ENCODE measurements around the gene ACKR4.
"Not testable (repeated sequence)": the region's sequence is repeated elsewhere in the genome, so short reads cannot be mapped to it uniquely, and the experiment has no call there.

The ACKR4 gene

DNA sequence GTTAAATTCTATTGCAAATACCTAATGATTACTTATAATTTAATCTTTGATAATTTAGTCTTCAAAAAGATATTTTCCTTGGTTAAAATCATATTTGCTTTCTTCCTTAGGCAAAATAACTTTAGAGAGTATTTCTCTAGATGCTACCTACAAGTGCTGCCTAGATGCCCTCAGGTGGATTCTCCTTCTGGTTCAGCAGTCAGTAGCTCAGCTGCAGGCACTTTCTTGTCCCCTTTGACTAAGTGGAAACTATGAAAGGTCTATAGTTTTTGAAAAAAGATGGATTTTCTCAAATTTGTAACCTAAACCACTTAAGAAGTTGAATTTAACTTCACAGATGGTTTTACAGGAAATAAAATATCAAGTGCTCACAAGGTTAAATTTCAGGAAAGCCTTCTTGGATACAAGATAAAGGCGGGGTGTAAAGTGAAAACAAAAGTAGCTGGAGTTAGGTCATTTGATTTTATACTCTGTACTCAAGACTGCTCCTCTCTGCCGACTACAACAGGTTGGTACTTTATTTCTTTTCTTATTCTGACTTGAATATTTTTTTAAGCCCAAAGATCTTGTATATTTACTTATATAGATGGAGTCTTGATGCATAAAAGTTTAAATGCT, at the start of gene ACKR4:
TSS of gene ACKR4 (plus strand) at position 455 of the 618 bp plus-strand sequence. CDS start 3,128 bp downstream, outside the sequence.
- no peak for DNase-seq (ENCODE audit: low spot score)

DNA sequence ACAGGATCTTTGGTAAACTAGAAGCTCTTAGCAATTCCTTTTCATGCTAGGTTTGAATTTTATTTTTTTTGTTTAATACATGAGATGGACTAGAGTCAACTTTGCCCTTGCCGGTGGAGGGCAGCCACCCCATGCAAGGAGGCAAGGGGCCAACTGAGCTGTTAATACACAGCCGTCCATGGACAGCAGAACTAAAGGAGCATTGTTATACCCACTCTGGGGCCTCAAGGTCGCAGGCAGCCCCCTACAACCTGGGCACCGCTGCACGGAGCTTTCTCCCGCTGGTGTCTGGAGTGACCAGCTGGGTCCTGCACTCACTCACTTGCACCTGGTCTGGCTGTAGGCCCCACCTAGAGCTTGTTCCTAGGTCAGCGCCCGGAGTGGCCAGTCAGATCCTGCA, 47.9 kb upstream of the ACKR4 start:
- no peak for DNase-seq (ENCODE audit: low spot score)

DNA sequence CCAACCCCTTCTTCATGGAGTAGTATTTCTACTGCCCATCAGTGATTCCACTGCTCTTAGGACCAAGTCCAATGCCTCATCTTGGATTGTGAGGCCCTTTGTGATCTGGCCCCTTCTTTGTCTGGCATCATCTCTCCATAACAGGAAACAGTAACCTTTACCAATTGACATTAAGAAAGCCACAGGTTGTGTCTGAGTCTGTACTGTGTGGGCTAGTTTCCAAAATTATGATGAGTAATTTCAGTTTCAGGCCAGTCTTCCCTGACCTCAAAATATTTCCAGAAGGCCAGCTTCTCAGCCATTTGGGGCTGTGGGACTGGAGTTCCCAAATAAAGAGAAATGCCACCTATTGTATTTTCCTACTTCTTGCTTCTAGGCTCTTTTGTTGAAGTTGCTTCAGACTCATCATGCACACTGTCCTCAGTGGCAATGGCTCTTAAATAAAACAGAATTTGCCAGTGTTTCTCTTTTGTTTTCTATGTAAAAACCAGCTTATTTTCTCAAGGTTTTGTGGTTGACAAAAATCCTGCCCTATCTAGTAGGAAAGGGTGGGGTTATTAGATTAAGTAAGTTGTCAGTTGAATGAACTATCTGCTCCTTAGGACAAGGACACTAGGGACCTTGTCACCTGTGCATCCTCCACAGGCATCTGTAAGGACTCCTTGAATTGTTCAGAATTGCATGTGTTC, 47.0 kb upstream of the ACKR4 start:
- no peak for DNase-seq (ENCODE audit: low spot score)

DNA sequence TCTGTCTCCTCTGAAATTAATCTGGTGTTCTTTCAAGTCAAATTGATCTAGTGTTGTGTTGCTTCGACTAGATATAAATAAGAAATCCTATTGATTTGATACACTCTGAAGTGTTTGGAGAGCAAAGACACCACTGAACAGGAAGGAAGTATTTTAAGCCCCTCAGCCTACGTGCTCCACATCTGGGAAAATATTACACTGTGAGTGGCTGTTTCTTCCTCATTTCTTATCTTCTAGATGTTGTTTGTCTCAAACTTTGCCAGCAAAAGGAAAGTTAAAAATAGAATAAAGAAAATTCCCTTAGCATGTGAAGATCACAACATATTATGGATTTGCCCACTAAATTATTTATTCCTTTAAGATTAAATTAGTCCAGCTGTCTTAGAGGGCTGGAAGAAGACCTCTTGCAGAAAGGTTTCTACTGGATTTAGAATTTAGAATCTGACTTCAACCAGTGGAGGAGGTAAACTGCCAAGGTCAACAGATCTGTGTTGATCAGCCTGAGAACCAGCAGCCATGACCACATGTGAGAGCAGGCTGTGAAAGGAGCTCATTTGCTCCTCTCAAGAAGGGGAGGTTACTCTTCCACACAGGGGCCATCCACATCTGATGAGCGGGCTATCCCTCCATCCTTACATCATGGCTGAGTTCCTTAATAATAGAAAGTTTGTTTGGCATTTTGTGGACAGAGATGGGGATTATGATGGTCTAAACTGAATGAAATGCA, 46.3 kb upstream of the ACKR4 start:
- DNase-seq (ENCODE audit: low spot score) = no peak

DNA sequence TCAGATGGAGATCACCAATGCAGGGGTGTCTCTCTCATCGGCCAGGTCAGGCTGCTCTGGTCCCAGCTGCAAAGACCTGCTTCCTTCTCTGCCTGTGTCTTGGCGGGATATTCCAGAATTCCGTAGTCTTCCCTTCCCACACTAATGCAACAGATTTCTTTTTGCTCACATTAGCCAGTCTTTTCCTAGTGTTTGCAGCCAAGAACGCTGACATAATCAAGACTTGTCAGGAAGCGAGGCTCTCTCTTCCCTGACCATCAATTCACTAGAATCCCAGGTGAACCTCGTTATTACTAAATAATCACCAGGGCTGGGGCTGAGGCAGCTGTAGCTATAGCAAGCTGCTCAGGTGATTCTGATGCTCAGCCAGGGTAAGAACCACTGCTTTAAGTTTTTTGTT, 43.2 kb upstream of the ACKR4 start:
- no peak for DNase-seq (ENCODE audit: low spot score)

DNA sequence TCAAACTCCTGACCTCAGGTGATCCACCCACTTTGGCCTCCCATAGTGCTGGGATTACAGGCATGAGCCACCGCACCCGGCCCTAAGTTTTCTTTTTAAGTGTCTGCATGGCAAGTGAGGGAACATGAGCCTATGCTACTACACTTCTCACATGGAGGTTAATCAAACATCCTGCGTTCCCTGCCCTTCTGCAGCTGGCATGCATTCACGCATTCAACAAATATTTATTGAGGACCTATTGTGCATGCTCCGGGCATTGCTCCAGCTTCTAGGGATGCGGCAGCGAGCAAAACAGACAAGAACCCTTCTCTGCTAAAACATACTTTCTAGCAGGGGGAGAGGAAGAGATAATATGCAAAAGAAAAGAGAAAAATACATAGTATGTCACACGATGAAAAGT, 42.6 kb upstream of the ACKR4 start:
- DNase-seq (ENCODE audit: low spot score) = no peak

DNA sequence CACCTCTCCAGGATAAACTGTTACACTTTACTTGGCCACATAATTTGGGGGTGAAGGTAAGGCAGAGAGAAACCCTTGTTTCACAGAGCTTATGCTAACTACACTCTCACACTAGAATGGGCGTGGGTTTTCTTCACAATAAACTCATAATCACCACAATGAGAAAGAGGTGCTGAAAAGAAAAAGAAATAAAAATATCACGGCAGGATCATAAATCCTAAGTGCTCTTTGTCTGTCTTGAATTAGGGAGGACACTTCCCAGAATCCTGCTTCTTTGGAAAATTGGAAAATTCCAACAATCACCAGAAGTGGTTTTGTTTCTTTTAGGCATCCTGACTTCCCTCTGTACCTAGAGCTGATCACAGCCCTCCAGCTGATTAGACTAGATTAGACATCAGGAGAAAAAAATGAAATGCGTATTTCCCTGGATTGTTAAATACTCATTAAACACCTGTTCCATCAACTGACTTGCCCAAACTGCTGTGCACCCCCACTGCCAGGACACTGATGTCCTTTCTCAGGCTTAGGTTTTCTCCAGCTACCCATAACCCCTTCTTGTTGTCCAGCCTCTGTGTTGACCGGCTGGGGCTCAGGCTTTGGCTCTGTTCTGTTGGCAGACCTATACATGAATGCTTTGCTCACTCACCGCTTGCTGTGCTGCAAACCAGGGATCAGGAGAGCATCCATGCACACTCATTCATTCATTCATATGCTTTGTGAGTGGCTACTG, 41.6 kb upstream of the ACKR4 start:
- DNase-seq (ENCODE audit: low spot score) = no peak

DNA sequence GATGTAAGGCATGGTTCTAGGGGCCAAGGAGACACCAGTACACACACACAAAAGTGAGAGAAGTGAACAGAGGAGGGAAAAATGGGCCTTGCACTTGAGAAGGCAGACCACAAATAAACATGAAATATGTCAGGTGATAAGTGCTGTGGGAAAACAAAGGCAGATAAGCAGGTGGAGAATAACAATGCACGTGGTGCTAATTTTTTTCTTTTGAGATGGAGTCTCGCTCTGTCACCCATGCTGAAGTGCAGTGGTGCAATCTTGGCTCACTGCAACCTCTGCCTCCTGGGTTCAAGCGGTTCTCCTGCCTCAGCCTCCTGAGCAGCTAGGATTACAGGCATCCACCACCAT, 41.1 kb upstream of the ACKR4 start:
- DNase-seq (ENCODE audit: low spot score) = not testable (repeated sequence)

DNA sequence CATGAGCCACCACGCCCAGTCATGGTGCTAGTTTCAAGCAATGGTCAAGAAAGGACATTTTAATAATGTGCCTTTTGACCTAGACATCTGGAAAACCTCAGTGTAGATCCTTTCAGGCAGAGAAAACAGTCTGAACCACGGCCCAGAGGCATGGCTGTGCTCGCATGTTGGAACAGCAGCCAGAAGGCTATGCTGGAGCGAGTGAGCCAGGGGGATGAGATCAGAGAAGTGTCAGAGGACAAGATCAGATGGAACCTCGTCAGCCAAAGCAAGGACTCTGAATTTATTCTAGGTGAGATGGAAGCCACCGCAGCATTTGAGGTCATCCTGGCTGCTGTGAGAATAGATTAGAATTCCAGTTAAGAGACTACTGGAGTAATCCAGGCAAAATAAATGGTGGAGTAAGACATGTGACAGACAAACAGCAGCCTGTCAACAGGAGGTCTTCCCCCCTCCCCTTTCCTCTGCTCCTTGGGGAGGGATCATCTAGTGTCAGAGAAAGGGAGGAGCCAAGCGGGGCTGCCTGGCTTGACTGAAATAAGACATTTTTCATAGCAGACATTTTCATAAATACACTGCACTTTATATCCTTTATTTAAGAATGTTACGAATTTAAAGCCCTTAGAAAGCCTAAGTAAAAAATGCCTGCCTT, 40.4 kb upstream of the ACKR4 start:
- DNase-seq (ENCODE audit: low spot score) = no peak

DNA sequence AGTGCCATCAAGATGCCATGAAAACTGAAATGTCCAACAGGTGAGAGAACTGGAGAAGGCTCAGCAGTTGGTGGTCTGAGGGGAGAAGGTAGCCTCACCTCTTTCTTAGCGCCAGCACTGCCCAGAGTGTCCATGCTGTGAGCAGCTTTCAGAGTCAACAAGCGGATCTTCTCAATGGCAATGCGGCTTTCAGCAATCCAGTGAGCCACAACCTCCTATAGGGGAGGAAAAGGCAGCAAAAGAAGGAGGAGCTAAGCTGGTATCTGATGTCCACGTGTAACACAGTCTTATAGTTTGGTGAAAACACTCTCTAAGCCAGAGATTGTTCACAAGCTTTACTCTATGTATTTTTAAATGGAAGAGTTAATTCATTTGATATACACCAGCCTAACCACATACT, 36.1 kb upstream of the ACKR4 start:
- DNase-seq (ENCODE audit: low spot score) = no peak

DNA sequence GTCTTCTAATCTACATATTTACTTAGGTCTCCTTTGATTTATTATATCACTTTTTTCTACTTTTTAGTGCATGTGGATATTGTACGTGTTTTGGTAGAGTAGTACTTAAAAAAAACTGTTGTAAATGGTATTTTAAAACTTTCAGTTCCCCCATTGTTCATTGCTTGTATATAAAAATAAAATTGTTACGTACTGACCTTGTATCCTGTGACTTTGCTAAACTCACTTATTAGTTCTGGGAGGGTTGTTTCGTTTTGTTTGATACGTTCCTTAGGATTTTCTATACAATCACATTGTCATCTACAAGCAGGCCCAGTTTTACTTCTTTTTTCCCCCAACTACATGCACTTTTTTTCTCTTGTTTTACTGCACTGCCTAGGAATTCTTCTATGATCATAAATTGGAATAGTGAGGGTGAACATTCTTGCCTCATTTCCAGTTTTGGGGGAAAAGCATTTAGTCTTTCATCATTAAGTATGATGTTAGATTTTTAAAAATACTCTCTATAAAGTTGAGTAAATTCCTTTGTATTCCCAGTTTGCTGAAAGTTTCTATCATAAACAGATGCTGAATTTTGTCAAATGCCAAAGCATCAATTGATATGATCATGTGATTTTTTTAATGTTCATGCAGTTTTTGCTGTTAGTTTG, 33.5 kb upstream of the ACKR4 start:
- DNase-seq (ENCODE audit: low spot score) = no peak

DNA sequence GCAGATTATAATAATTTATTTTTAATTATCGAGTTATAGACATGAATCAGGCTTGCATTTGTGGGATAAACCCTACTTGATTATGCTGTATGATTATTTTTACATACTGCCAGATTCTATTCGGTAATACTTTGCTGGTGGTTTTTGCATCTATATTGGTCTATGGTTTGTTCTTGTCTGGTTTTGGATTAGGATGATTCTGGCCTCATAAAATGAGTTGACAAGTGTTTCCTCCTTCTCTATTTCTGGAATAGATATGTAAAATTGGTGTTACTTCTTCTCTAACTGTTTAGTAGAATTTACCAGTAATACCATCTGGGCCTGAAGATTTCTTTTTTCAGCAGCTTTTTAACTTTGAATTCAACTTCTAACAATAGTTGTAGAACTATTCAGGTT, 33.0 kb upstream of the ACKR4 start:
- no peak for DNase-seq (ENCODE audit: low spot score)

DNA sequence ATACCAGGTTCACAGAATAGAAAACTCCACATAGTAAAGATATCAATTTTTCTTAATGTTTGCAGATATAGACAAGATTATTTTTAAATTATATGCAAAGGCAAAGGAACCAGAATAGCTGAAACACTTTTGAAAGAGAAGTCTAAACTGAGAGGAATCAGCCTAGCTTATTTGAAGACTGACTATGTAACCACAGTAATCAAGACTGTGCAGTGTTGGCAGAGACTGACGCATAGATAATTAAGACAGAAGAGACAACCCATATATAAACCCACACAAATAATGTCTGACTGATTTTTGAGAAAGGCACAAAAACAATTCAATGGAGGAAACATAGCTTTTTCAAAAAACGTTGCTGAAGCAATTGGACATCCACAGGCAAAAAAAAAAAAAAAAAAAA, 28.6 kb upstream of the ACKR4 start:
- DNase-seq (ENCODE audit: low spot score) = no peak

DNA sequence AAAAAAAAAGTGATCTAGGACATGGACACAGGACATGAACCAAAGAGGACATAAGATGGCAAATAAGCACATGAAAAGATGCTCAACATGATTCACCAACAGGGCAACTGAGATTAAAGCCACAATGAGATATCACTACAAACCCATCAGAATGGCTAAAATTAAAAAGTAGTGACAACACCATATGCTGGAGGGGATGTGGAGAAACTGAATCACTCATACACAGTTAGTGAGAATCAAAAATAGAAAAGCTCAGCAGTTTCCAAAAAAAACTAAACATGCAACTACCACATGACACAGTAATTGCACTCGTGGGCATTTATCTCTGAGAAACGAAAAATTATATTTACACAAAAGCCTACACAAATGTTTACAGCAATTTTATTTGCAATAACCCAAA, 27.9 kb upstream of the ACKR4 start:
- DNase-seq (ENCODE audit: low spot score) = no peak

DNA sequence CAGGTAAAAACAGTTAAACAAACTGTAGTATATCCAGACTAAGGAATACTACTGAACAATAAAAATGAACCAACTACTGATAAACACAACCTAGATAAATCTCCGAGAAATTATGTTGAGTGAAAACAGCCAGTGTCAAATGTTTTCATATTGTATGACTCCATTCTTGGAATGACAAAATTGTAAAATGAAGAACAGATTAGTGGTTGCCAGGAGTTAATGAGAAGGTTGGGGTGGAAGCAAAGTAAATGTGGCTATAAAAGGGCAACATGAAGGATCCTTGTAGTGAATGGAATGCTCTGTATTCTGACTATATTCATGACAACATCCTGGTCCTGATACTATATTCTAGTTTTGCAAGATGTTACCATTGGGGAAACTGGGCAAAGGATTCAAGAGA, 27.5 kb upstream of the ACKR4 start:
- DNase-seq (ENCODE audit: low spot score) = no peak

DNA sequence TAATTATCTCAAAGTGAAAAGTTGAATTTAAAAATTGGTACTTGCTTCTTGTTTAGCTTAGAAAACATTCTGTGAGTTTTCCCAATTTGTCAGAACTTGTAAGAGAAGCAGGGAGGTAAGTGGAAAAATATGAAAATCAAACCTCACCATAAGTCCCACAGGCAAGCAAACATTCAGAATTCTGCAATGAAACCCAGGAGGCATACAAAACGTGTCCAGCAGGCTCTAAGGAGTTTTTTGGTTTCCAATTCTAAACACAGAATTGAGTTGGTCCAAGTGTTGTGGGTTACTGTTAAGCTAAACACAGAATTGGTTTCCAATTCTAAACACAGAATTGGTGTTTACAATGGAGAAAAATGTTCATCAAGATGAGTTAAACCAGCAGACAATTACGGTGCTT, 27.1 kb upstream of the ACKR4 start:
- DNase-seq (ENCODE audit: low spot score) = no peak

DNA sequence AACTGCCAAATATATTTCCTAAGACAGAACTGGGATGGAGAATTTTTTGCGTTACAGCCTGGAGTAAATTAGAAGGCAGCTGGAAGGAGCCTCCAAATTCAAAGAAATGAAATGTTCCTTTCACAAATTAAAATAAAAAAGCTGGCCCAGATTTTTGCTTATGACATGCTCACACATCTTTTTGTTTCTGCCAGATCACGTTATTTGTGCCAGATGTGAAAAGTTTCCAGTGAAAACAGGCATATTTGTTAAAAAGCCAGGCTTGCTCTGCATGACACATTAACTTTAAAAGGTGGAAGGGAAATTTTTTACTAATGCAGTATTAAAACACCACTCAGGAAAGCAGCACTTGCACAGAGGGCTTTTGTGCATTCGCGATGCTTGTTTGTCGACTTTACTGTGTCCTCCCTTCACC, 23.3 kb upstream of the ACKR4 start:
- no peak for DNase-seq (ENCODE audit: low spot score)

DNA sequence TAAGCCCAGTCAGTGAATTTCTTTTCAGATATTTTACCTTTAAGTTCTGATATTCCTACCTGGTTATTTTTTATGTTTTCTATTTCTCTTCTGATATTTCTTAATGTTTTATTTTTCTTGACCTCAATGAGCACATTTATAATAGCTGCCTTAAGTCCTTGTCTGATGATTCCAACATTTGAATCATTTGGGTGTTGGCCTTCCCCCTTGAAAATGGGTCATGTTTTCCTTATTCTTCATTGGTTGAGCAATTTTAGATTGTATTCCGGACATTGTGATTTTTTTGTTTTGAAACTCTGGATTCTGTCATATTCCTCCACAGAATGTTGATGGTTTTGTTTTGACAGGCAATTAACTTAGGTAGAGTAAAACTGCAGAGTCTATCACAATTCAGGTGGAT, 9.7 kb upstream of the ACKR4 start:
- DNase-seq (ENCODE audit: low spot score) = no peak

DNA sequence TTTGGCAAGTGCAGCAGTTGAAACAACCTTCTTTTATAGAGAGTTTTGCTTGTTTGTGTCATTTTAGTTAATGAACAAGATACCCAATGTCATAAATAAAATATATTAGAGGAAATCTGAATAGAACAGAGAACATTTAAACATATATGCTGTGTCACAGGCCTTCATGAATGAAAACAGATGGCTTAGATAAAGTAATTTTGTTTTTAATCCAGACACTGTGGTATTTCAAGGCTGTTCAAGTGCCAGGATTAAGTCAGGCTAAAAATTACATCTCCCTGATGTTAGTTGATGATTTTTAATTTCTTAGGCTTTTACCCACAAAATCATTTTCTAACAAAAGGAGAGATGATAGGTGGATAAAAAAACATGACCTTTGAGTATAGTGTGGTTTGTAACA, 4.9 kb upstream of the ACKR4 start:
- DNase-seq (ENCODE audit: low spot score) = no peak

DNA sequence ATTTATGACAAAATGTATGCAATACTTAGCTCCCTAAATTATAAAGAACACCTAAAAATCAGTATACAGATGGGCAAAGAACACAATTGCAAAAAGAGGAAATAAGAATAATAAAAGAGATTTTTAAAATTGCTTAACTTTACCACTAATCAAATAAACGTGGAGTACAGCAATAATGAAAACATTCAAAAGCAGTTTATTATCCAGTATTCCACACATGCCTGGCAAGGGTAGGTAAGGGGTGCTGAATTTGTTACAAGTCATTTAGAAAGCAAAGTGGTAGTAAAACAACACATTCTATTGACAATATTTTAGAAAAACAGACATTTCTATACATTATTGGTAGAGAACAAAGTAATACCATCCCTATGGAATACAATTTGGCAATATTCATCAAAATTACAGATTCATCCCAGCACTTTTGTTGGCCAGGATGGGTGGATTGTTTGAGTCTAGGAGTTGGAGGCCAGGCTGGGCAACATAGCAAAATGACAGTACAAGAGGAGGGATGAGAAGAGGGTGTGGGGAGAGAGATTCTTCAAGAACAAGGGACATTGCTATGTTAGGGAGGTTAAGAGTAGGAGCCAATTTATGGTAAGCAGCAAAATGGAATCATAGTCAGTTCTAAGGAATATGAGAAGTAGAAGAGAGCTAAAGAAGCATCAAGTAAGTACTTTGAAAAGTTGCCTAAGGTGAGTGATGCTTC, 3.7 kb upstream of the ACKR4 start:
- DNase-seq (ENCODE audit: low spot score) = no peak

DNA sequence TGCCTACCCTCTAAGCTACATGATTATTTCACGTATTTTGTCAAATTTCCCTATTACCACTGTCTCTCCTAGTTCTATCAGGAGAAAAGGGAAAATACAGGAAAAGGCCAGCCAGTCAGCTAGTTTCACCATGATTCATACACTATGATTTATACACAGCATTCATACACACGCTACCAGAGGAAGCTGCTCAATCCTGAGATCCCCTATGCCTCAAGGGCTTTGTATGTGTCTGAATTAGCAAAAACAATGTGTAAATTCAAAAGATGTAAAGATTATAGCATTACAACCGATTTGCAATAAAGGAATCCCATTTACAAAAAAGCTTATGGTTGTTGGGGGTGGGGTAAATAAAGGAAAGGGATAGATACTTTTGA, 3.1 kb upstream of the ACKR4 start:
- DNase-seq (ENCODE audit: low spot score) = no peak

All from hematopoietic multipotent progenitor cell treated with erythropoietin and hydrocortisone succinate and interleukin-3 and kit ligand, for 17 days (in vitro differentiated cells).